Uterus (tissue), 4 donors: ENCODE results near the gene CHID1. TPM values are rescaled to one million over a fixed set of nuclear protein-coding genes. Genes with fewer than 3 reads are reported as not detected.

ENCODE experiments used
- DNase-seq, 2 donors: peaks; one replicate each; pipeline ENCODE4 v3.0.0-alpha.2; 2019 to 2020
- H3K27ac ChIP-seq, 2 donors: fragments of 200-600 bp; sonication (generic); 1 replicate in 1 of 2; 2 replicates in 1 of 2; pipeline ENCODE4 v1.5.1; 2016 to 2018
- H3K27me3 ChIP-seq, 2 donors: fragments of 200-600 bp; sonication (generic); one replicate each; pipeline ENCODE4 v1.5.1; 2018 to 2019; ENCODE audit warnings: control low read depth in 1 of 2
- H3K36me3 ChIP-seq, 2 donors: fragments of 200-600 bp; sonication (generic); one replicate each; pipeline ENCODE4 v1.5.1; 2019; ENCODE audit warnings: control low read depth in 1 of 2
- H3K4me1 ChIP-seq, 2 donors: fragments of 200-600 bp; sonication (generic); one replicate each; pipeline ENCODE4 v1.5.1; 2018 to 2019; ENCODE audit warnings: control low read depth in 1 of 2
- H3K4me3 ChIP-seq, 2 donors: fragments of 200-600 bp; sonication (generic); 1 replicate in 1 of 2; 2 replicates in 1 of 2; pipeline ENCODE4 v1.5.1; 2018 to 2019; ENCODE audit warnings: mild to moderate bottlenecking in 1 of 2
- H3K9me3 ChIP-seq, 2 donors: fragments of 200-600 bp; sonication (generic); one replicate each; pipeline ENCODE4 v1.5.1; 2019; ENCODE audit warnings: control low read depth in 1 of 2
- CTCF ChIP-seq, 4 experiments: fragments of 200-600 bp in 2 of 4; fragments of 450-650 bp in 2 of 4; sonication (generic) in 2 of 4; IDR thresholded peaks; one replicate each; pipeline ENCODE4 v1.5.1; 2016 to 2019; ENCODE audit warnings: antibody characterized with exemption in 4 of 4, mild to moderate bottlenecking in 2 of 4, moderate library complexity in 1 of 4
- POLR2A ChIP-seq, 2 donors: fragments of 450-650 bp; IDR thresholded peaks; one replicate each; pipeline ENCODE4 v1.6.1; 2016; ENCODE audit warnings: antibody characterized with exemption in 2 of 2, mild to moderate bottlenecking in 1 of 2, moderate library complexity in 1 of 2
- intact Hi-C: fragments of 100-400 bp; cut with DNase I; formaldehyde crosslinking; loops from one replicate; pipeline ENCODE4 v1.15.1; 2023; ENCODE audit warnings: low total_unique reads
- total RNA-seq, 4 donors: library from RNA; depleted of rRNA in 3 of 4; stranded (reverse); fragments of >200 nt in 3 of 4; gene quantifications; one replicate each; pipeline versions ENCODE4 v1.1.0 to v1.2.4, GENCODE V29; 2014 to 2023
- donor health status: DM: yes; HTN: yes; CAD: no.

The CHID1 gene
- total RNA-seq, 4 donors from 2014 or later = 20.3 to 57.9 (median 48.4) TPM

GRCh38 chr11:905952-906351 is 4.7 kb downstream of the CHID1 start:
- Histone ChIP-seq H3K27me3 (no peaks in the 10 kb centered on the region), H3K27ac (no peak overlapping the region), H3K36me3 (no peaks in the 10 kb centered on the region), H3K4me3 (no peak overlapping the region), H3K9me3 (no peaks in the 10 kb centered on the region), H3K4me1 (no peaks in the 10 kb centered on the region)
- DNase-seq = no peak
- TF ChIP-seq POLR2A (IDR thresholded peaks at IDR 0.05) (no peak), CTCF (IDR thresholded peaks at IDR 0.05) (no peak)
- intact Hi-C loops = no loop called here

- H3K4me3 ChIP-seq = no peak overlapping the region
- no peaks in the 10 kb centered on the region for H3K4me1 ChIP-seq
- H3K27me3 ChIP-seq = no peaks in the 10 kb centered on the region
- no peak for TF ChIP-seq CTCF (IDR thresholded peaks at IDR 0.05)
- no peak for TF ChIP-seq POLR2A (IDR thresholded peaks at IDR 0.05)
- no peak overlapping the region for H3K27ac ChIP-seq
- intact Hi-C loops = no loop called here
- no peaks in the 10 kb centered on the region for H3K9me3 ChIP-seq
- no peaks in the 10 kb centered on the region for H3K36me3 ChIP-seq
- DNase-seq = no peak
These were observed 6.2 kb downstream of the CHID1 start for GRCh38 chr11:904380-904779.

- H3K9me3 ChIP-seq = no peaks in the 10 kb centered on the region
- H3K27me3 ChIP-seq = no peaks in the 10 kb centered on the region
- DNase-seq = no peak
- TF ChIP-seq POLR2A (IDR thresholded peaks at IDR 0.05) (no peak), CTCF (IDR thresholded peaks at IDR 0.05) (no peak)
- H3K4me1 ChIP-seq = no peaks in the 10 kb centered on the region
- intact Hi-C loops = no loop called here
- H3K36me3 ChIP-seq = no peaks in the 10 kb centered on the region
- H3K4me3 ChIP-seq = no peak overlapping the region
- no peak overlapping the region for H3K27ac ChIP-seq
These were observed 9.1 kb downstream of the CHID1 start for GRCh38 chr11:901452-902061.

- Histone ChIP-seq H3K4me3 (no peak overlapping the region), H3K9me3 (no peaks in the 10 kb centered on the region), H3K27me3 (no peaks in the 10 kb centered on the region), H3K36me3 (no peaks in the 10 kb centered on the region), H3K27ac (no peak overlapping the region), H3K4me1 (no peaks in the 10 kb centered on the region)
- intact Hi-C loops = no loop called here
- no peak for DNase-seq
- TF ChIP-seq CTCF (IDR thresholded peaks at IDR 0.05) (no peak), POLR2A (IDR thresholded peaks at IDR 0.05) (no peak)
These were observed 10.1 kb downstream of the CHID1 start for GRCh38 chr11:900545-900944.

- DNase-seq = no peak
- intact Hi-C loops = no loop called here
- H3K4me3 ChIP-seq = no peak overlapping the region
- TF ChIP-seq CTCF (IDR thresholded peaks at IDR 0.05) (no peak), POLR2A (IDR thresholded peaks at IDR 0.05) (no peak)
- H3K9me3 ChIP-seq = no peaks in the 10 kb centered on the region
- no peaks in the 10 kb centered on the region for H3K4me1 ChIP-seq
- no peaks in the 10 kb centered on the region for H3K36me3 ChIP-seq
- no peak overlapping the region for H3K27ac ChIP-seq
- H3K27me3 ChIP-seq = no peaks in the 10 kb centered on the region
These were observed 10.9 kb downstream of the CHID1 start for GRCh38 chr11:899724-900123.
